Cardiac muscle cell (in vitro differentiated cells and primary cell): Measurements from ENCODE around the gene PDLIM5. TPM values are rescaled to one million over a fixed set of nuclear protein-coding genes. Genes with fewer than 3 reads are reported as not detected.

ENCODE experiments used
- DNase-seq, 2 donors: peaks; one replicate each; pipeline versions ENCODE4 v3.0.0 to v3.0.0-alpha.2; 2010 to 2017; ENCODE audit warnings: low read depth in 1 of 2, low spot score in 1 of 2
- H3K27ac ChIP-seq: fragments of 200-600 bp; sonication (generic); 2 replicates; pipeline ENCODE4 v1.5.1; 2016
- H3K27me3 ChIP-seq: fragments of 200-600 bp; sonication (generic); 2 replicates; pipeline ENCODE4 v1.6.0; 2016; ENCODE audit warnings: control low read depth
- H3K36me3 ChIP-seq: fragments of 200-600 bp; sonication (generic); 2 replicates; pipeline ENCODE4 v1.5.1; 2016; ENCODE audit warnings: control low read depth
- H3K4me1 ChIP-seq: fragments of 200-600 bp; sonication (generic); 2 replicates; pipeline ENCODE4 v1.8.1; 2017; ENCODE audit warnings: low read depth, mild to moderate bottlenecking, mixed run types
- H3K4me3 ChIP-seq: fragments of 200-600 bp; sonication (generic); 2 replicates; pipeline ENCODE4 v1.5.1; 2016; ENCODE audit warnings: mild to moderate bottlenecking
- H3K9me3 ChIP-seq: fragments of 200-600 bp; sonication (generic); 2 replicates; pipeline ENCODE4 v1.5.1; 2017; ENCODE audit warnings: low read depth, mild to moderate bottlenecking, control low read depth
- polyA plus RNA-seq: library from polyadenylated mRNA; unstranded; fragments of >200 nt; fragmentation: Nextera tagmentation; extraction: Ambion mirVana; gene quantifications from 2 replicates; pipeline ENCODE4 v1.2.1, GENCODE V29; 2016
- total RNA-seq: library from RNA; depleted of rRNA; stranded (reverse); fragments of >200 nt; gene quantifications from 2 replicates; pipeline ENCODE4 v1.2.3, GENCODE V29; 2016
- TF ChIP-seq, protein P1 (sequence below): IDR thresholded peaks from 2 replicates; pipeline ENCODE4 v1.5.1; 2012; ENCODE audit warnings: low read depth, mild to moderate bottlenecking, low read length

PDLIM5 gene
- total and polyA plus RNA-seq, 2 experiments from 2014 or later = 426 to 446 TPM

DNA sequence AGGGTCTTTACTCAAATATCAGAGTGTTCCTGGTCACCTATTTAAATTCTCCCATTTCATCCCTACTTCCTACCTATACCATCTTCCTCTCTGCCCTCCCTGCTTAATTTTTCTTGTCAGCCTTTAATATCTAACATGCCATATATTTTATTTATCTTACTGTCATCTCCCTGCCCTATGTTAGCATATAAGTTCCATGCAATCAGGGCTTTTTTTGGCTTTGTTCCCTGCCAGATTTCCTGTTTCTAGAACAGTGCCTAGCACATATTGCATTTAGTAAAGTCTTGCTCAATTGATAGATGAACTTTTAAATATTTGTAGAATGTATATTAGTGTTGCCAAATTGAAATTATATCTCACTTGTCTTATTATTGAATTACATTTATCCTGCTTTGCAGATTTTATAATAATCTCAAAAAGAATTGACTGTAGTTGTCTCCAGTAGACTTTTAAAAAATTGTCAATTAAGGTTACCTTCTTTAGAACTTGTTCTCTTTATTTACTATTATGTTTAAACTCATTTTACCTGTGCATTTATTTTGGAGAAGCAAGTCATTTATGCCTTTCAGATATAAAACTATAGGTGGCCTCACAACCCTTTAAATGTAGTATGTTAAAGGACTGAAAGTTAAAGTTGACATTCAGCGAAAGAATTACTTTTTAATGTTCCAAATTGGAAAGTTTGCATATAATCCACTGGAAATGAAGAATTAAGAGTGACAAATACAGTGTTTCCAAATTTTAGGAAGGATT is 197.8 kb downstream of the PDLIM5 start:
- Histone ChIP-seq H3K9me3 (no peaks in the 10 kb centered on the region), H3K36me3 (peaks cover 52% of the 10 kb centered on the region), H3K27me3 (no peaks in the 10 kb centered on the region), H3K4me3 (no peak overlapping the region), H3K4me1 (peaks cover 34% of the 10 kb centered on the region), H3K27ac (peak overlapping the region; percentile 6)
- TF ChIP-seq, protein P1, sequence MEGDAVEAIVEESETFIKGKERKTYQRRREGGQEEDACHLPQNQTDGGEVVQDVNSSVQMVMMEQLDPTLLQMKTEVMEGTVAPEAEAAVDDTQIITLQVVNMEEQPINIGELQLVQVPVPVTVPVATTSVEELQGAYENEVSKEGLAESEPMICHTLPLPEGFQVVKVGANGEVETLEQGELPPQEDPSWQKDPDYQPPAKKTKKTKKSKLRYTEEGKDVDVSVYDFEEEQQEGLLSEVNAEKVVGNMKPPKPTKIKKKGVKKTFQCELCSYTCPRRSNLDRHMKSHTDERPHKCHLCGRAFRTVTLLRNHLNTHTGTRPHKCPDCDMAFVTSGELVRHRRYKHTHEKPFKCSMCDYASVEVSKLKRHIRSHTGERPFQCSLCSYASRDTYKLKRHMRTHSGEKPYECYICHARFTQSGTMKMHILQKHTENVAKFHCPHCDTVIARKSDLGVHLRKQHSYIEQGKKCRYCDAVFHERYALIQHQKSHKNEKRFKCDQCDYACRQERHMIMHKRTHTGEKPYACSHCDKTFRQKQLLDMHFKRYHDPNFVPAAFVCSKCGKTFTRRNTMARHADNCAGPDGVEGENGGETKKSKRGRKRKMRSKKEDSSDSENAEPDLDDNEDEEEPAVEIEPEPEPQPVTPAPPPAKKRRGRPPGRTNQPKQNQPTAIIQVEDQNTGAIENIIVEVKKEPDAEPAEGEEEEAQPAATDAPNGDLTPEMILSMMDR = no peak
- peak in 1 of 2 donors; percentile 69 for DNase-seq

DNA sequence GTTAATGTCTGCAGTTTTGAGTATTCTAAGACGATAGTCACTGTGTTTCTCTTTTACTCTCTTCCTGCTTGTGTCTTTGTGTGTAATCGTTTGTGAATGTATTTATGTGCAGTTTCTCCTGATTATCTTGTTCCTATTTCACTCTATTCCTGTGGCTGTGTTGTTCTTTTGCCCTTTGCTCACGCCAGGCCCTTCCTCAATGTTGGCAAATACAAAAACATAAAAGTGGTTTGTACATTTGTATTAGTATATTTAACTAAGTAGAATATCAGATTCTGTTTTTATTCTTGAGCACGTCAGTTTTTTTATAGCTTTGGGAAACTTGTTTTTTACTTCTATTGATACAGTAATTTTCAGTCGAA is 198.4 kb downstream of the PDLIM5 start:
- DNase-seq = peak in 1 of 2 donors; percentile 29
- H3K4me3 ChIP-seq = no peak overlapping the region
- H3K27ac ChIP-seq = peak overlapping the region; percentile 6
- peaks cover 34% of the 10 kb centered on the region for H3K4me1 ChIP-seq
- TF ChIP-seq, protein P1 = no peak
- peaks cover 52% of the 10 kb centered on the region for H3K36me3 ChIP-seq
- no peaks in the 10 kb centered on the region for H3K27me3 ChIP-seq
- no peaks in the 10 kb centered on the region for H3K9me3 ChIP-seq

DNA sequence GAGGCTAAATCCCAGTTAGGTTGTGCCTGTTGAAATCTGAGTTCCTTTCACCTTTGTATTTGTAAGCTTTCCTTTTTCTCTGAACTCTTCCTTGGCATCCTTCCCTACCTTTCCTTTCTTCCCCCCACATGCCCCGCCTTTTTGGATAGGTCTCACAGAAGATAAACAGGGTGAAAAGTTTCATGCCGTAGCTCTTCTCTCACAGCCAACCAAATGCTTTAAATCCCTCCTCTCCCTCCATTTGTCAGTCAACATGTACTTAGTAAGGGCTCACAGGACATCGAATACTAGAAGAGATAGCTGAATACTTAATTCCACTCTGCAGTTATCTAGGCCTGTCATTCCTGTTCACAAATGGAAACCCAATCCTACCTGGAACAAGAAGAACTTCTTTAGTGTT is 198.9 kb downstream of the PDLIM5 start:
- H3K36me3 ChIP-seq = peaks cover 52% of the 10 kb centered on the region
- H3K4me1 ChIP-seq = peaks cover 34% of the 10 kb centered on the region
- TF ChIP-seq, protein P1 = no peak
- no peaks in the 10 kb centered on the region for H3K9me3 ChIP-seq
- H3K4me3 ChIP-seq = no peak overlapping the region
- H3K27me3 ChIP-seq = no peaks in the 10 kb centered on the region
- peak; percentile 17 to 36 for DNase-seq
- H3K27ac ChIP-seq = peak overlapping the region; percentile 4

DNA sequence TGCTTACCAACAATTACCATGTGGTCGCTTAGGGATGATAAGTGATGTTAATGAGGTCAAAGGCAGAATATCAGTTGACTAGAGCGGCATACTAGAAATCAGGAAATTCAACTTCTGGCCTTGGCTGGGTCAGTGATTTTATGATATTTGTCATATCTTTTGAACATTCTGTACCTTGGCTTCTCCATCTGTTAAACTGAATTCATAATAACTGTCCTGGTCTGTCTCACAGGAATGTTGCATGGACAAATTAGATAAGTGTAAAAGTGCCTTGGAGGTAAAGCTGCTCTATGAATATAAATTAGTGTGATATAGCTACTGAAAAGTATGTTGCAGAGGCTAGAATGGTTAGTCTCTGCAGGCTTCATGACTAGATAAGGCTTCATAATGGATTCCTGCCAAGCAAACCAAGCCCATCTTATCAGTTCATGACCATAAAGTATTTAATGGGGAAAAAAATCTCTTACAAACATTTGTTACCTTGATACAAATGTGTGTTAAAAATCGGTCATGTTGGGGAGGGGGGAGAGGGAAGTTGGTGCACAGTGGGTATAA is 201.4 kb downstream of the PDLIM5 start:
- TF ChIP-seq, protein P1 = no peak
- no peaks in the 10 kb centered on the region for H3K9me3 ChIP-seq
- DNase-seq = peak in 1 of 2 donors; percentile 36
- no peak overlapping the region for H3K4me3 ChIP-seq
- peaks cover 51% of the 10 kb centered on the region for H3K36me3 ChIP-seq
- no peaks in the 10 kb centered on the region for H3K27me3 ChIP-seq
- peak overlapping the region; percentile 25 for H3K27ac ChIP-seq
- H3K4me1 ChIP-seq = peaks cover 34% of the 10 kb centered on the region

DNA sequence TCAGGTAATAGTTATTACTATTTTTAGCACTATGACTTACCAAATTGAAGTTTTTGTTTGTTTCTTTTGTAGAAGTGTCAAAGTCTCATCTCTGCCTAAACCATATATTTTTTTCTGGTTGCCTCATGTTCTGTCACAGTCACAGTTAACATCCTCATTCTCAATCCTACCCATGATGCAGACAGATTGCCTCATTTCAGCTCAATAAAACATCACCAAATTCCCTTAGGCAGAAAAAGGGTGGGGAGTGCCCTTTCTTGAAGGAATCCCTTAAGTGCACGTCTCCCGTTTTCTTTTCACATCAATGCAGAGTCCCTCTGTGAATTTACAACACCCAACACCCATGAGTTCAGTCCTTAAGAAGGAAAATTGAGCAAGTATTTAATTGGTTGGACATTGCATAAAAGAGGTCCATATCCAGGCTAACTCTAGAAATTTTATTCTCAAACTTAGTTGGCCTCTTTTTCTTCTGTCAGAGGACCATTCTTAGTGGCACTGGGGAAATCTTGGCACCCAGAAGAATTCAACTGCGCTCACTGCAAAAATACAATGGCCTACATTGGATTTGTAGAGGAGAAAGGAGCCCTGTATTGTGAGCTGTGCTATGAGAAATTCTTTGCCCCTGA is 202.4 kb downstream of the PDLIM5 start:
- H3K4me3 ChIP-seq = no peak overlapping the region
- no peaks in the 10 kb centered on the region for H3K27me3 ChIP-seq
- TF ChIP-seq, protein P1 = no peak
- peak overlapping the region; percentile 25 for H3K27ac ChIP-seq
- H3K36me3 ChIP-seq = peaks cover 55% of the 10 kb centered on the region
- no peak for DNase-seq
- peaks cover 34% of the 10 kb centered on the region for H3K4me1 ChIP-seq
- H3K9me3 ChIP-seq = no peaks in the 10 kb centered on the region
